Stimulated activated naive CD4-positive, alpha-beta T cell treated with Interleukin-2 at 50 U/mL for 16 hours (primary cell): ENCODE data around the gene PDYN.

Experiments
- DNase-seq: peaks from one replicate; lab custom pipeline; 2025; lab: John Stamatoyannopoulos, UW

PDYN gene

GRCh38 chr20:1951436-1952115 is 42.3 kb downstream of the PDYN start:
- no peak for DNase-seq

GRCh38 chr20:1950836-1951235 is 43.0 kb downstream of the PDYN start:
- DNase-seq = no peak

- no peak for DNase-seq
Observed at GRCh38 chr20:1949347-1950100, 44.3 kb downstream of the PDYN start.

- no peak for DNase-seq
Observed at GRCh38 chr20:1947535-1947846, 46.4 kb downstream of the PDYN start.

GRCh38 chr20:1946762-1947534 is 46.9 kb downstream of the PDYN start:
- DNase-seq = no peak

- DNase-seq = no peak
Observed at GRCh38 chr20:1946442-1946761, 47.5 kb downstream of the PDYN start.

- DNase-seq = no peak
Observed at GRCh38 chr20:1945660-1946059, 48.2 kb downstream of the PDYN start.

GRCh38 chr20:1945134-1945618 is 48.7 kb downstream of the PDYN start:
- DNase-seq = no peak

- DNase-seq = no peak
Observed at GRCh38 chr20:1944345-1945091, 49.3 kb downstream of the PDYN start.

- DNase-seq = no peak
Observed at GRCh38 chr20:1943275-1944002, 50.4 kb downstream of the PDYN start.

GRCh38 chr20:1942486-1943274 is 51.2 kb downstream of the PDYN start:
- DNase-seq = no peak

GRCh38 chr20:1942061-1942460 is 51.8 kb downstream of the PDYN start:
- DNase-seq = no peak

- DNase-seq = no peak
Observed at GRCh38 chr20:1941226-1941625, 52.6 kb downstream of the PDYN start.

- DNase-seq = no peak
Observed at GRCh38 chr20:1940581-1940980, 53.3 kb downstream of the PDYN start.

GRCh38 chr20:1939270-1939595 is 54.6 kb downstream of the PDYN start:
- DNase-seq = no peak

- DNase-seq = no peak
Observed at GRCh38 chr20:1938464-1939269, 55.2 kb downstream of the PDYN start.

GRCh38 chr20:1937316-1937976 is 56.4 kb downstream of the PDYN start:
- DNase-seq = no peak

- no peak for DNase-seq
Observed at GRCh38 chr20:1935696-1936366, 58.0 kb downstream of the PDYN start.
